HG02885 (cell line): ENCODE results near the gene FBXO28.
A peak's percentile ranks its signal among the peaks of the same experiment; 100 is the strongest.
"Not testable (repeated sequence)": the region's sequence is repeated elsewhere in the genome, so short reads cannot be mapped to it uniquely, and the experiment has no call there.

Experiments used
- ATAC-seq: cut with Tn5 transposase; IDR thresholded peaks from one replicate; pipeline ENCODE4 v1.9.1; 2021; ENCODE audit warnings: mild to moderate bottlenecking; ENCODE audit not compliant: unreplicated experiment, poor library complexity

The FBXO28 gene

GRCh38 chr1:224113918-224114786 is at the start of gene FBXO28:
FBXO28 (plus strand) TSS chr1:224114111; CDS start chr1:224114130, 19 bp downstream.
- peak; percentile 99 for ATAC-seq

DNA sequence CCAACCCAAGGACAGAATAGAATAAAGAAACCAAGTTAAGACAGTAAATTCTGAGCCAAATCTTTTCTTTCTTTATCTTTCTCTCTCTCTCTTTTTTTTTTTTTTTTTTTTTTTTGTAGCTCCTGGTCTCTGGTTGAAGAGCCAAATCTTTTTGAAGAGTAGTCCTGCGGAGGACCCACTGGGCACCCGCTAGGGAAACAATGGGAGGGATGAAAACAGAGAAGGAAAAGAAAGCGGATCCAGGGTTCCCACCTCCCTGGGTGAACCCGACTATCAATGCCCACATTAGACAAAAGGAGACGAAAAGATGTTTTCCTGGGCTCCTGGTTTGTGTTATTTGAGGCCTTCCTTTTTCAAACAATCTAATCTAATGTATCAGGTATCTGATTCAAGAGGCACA is 49.8 kb upstream of the FBXO28 start:
- ATAC-seq = no peak

DNA sequence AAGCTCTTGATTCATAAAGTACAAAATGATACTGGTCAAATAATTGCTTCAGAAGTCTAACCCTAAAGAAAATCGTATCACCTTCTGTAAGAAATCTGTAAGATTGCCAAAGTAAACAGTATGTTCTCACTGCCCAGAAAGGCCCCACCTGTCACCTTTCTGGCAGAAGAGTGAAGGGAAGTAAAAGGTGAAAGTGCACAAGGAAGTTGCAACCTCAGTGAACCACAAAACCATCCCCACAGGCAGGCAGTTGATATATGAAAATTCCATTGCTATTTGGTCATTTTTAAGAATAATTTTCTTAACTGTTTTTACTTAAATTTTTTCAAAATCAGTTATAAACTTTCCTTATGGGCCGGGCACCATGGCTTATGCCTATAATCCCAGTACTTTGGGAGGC is 48.5 kb upstream of the FBXO28 start:
- no peak for ATAC-seq

GRCh38 chr1:224067207-224067606 is 46.7 kb upstream of the FBXO28 start:
- no peak for ATAC-seq

DNA sequence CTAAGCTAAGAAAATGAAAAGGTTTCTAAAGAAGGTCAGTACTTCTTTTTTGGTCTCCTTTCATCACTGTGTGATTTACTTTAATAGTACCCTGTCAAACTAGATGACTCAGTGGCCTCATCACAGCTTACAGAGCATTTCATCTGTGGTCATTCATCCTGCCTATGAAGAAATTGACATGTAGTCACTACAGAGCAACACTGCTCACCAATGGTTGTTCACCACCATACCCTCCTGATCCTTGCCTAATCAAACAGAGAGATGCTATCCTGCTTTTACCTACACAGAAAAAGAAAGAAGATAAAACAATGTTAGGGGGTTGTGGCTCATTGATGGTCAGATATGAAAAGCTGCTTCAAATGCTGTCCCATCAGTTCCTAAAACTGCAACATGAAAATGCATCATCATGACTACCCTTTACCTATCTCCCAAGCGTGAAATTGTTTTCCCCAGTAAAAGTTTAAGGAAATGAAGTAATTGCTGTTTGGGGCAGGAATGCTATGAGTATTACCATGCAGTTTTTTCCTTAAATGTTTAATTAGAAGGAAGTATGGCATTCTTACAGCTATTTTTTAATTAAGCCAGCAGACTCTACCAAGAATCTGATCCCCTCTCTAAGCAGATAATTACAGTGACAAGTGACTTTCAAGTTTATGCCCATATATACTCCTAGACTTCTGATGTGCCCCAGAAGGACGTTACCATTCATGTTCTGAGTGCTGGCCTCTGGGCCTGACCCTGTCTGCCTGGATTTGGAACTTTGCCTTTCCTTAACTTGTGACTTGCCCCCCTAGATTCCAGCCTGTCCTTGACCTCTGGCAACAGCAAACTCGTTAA is 46.1 kb upstream of the FBXO28 start:
- ATAC-seq = no peak

DNA sequence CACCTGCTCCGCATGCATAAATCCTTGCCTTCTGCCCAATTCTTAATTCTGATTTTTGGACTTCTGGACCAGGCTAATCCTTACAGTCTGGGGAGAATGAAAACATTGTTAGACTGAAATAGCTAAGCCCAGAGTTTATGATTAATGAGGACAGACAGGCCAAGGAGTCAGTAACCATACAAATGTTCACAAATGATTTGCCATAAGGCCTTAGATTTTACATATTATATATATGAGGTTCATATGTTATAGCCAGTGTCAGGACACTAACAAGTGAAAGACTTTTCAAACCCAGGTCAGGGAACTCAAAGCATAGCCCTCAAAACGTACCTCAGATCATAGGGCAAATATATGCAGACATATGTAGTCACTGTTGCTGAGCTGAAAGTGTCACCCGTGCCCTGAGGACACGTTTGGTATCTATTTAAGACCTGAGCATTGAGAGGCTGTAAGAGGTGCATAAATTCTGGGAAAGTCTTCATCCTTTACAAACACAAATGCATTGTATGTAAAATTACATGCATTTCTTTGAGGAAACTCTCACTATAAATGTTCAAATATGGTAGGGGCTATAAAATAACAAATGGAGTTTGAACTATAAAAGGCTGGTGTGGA is 45.3 kb upstream of the FBXO28 start:
- no peak for ATAC-seq

- no peak for ATAC-seq
Measured at GRCh38 chr1:224069138-224069537, 44.8 kb upstream of the FBXO28 start.

DNA sequence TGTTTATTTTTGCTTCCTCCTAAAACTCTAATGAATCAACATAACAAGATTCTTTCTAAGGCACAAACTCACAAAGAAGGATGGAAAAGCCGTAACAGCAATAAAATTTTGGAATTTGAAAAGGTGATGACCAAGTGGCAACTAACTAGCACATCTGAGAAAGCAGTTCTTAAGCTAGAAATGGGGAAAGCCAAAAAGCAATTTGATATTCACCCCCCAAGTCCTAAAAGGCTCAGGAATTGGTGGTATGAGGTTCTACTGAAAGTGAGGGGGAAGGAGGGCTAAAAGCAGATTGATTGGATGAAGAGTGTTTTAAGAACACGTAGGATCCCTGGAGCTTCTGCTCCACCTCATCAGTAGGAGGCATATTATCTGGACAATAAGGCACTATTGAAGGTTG is 43.4 kb upstream of the FBXO28 start:
- no peak for ATAC-seq

GRCh38 chr1:224076407-224076806 is 37.5 kb upstream of the FBXO28 start:
- ATAC-seq = no peak

DNA sequence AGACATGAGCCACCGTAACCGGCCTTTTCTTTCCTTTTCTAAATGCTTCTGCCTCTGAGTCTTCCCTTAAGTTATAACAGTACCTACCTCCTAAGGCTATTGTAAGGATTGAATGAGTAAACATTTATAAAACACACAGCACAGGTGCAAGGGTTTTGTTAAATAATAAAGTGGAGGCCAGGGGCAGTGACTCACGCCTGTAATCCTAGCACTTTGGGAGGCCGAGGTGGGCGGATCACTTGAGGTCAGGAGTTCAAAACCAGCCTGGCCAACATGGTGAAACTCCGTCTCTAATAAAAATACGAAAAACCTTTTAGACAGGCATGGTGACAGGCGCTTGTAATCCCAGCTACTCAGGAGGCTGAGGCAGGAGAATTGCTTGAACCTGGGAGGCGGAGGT is 34.3 kb upstream of the FBXO28 start:
- not testable (repeated sequence) for ATAC-seq

- ATAC-seq = no peak
Measured at GRCh38 chr1:224080115-224080774, 33.7 kb upstream of the FBXO28 start.

GRCh38 chr1:224081604-224082003 is 32.3 kb upstream of the FBXO28 start:
- no peak for ATAC-seq

GRCh38 chr1:224082146-224082545 is 31.8 kb upstream of the FBXO28 start:
- no peak for ATAC-seq

DNA sequence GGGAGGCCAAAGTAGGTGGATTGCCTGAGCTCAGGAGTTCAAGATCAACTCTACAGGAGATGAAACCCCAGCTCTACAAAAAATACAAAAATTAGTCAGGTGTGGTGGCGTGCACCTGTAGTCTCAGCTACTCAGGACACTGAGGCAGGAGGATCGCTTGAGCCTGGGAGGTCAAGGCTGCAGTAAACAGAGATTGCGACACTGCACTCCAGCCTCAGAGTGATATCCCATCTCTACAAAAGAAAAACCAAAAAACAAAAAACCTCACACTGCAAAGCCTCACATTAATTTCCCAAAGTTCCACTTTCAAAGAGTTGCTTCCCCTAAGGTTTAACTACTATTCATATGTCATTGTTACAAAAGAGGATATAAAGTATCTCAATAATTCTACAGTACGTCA is 29.0 kb upstream of the FBXO28 start:
- ATAC-seq = no peak

GRCh38 chr1:224085421-224086108 is 28.3 kb upstream of the FBXO28 start:
- no peak for ATAC-seq

DNA sequence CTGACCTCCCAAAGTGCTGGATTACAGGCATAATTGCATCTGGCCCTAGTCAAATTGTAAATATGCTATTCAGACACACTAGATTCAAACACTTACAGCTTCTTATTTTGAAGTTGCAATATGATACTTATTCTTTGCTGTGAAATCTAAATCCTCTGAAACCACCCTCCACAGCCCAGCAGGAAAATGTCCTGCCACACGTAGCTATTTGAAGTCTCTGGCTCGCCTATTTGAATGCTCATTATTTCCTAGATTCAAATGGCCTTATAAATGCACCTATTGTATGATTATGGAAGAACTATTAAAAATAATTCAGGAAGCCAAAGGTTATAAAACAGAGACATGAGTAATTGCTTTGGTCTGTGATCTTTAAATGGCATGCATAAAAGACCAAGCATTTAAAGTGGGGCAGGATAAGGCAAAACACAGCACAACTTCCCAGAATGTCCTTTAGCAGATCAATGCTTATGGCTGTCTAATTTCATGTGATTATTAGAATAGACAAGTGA is 26.6 kb upstream of the FBXO28 start:
- no peak for ATAC-seq

DNA sequence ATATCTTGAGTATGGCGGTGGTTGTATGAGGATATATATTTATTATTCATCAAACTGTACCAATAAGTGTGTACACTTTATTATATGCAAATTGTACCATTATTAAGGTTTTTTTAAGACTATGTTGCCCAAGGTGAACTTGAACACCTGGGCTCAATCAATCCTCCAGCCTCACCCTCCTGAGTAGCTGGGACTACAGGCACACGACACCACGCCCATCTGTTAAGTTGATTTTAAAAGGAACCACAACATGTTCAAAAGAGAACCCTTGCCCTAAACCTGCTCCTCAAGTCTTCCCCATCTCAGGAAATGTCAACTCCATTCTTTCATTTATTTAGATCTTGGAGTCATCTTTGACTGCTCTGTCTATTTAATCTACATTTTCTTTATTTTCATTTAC is 24.3 kb upstream of the FBXO28 start:
- no peak for ATAC-seq

GRCh38 chr1:224090116-224090515 is 23.8 kb upstream of the FBXO28 start:
- no peak for ATAC-seq

GRCh38 chr1:224092111-224092510 is 21.8 kb upstream of the FBXO28 start:
- no peak for ATAC-seq

- no peak for ATAC-seq
Measured at GRCh38 chr1:224092601-224093000, 21.3 kb upstream of the FBXO28 start.
